Pancreas (tissue), 10 donors: ENCODE data around the gene DNAI1. TPM values are rescaled to one million over a fixed set of nuclear protein-coding genes. Genes with fewer than 3 reads are reported as not detected.

Source experiments
- ATAC-seq, 4 donors: fragments of 200-7000 bp; cut with Tn5 transposase; one replicate each; pipeline versions ENCODE4 v1.8.0 to v1.9.1; 2020; ENCODE audit warnings: mild to moderate bottlenecking in 4 of 4, moderate library complexity in 4 of 4
- DNase-seq, 6 donors: peaks; one replicate each; pipeline ENCODE4 v3.0.0-alpha.2; 2020
- FAIRE-seq: peaks from 2 replicates; lab custom pipeline; 2012; peaks lifted over from hg19 to GRCh38; lab: Jason Lieb, UNC
- H3K27ac ChIP-seq, 4 donors: fragments of 200-600 bp; sonication (generic); 1 replicate in 3 of 4; 2 replicates in 1 of 4; pipeline versions ENCODE4 v1.5.0 to v1.8.0; 2020
- H3K27me3 ChIP-seq, 4 donors: fragments of 200-600 bp; one replicate each; pipeline ENCODE4 v1.8.0; 2021
- H3K36me3 ChIP-seq, 3 donors: fragments of 200-600 bp; sonication (generic) in 1 of 3; one replicate each; pipeline versions ENCODE4 v1.5.0 to v1.8.0; 2020 to 2021
- H3K4me1 ChIP-seq, 3 donors: fragments of 200-600 bp; one replicate each; pipeline ENCODE4 v1.8.0; 2021
- H3K4me3 ChIP-seq, 4 donors: fragments of 200-600 bp; sonication (generic) in 2 of 4; one replicate each; pipeline versions ENCODE4 v1.5.0 to v1.8.0; 2020 to 2021
- H3K9me3 ChIP-seq, 4 donors: fragments of 200-600 bp; one replicate each; pipeline ENCODE4 v1.8.0; 2021
- WGBS, 2 donors: extraction: QIAGEN DNeasy Blood & Tissue Kit; methylation state at CpG; one replicate each; pipeline ENCODE4 v1.1.7; 2013; 5-methylcytosine and 5-hydroxymethylcytosine counted together
- intact Hi-C, 3 donors: fragments of 100-400 bp; cut with DNase I; formaldehyde crosslinking; loops; one replicate each; pipeline versions ENCODE4 v1.11.1 to v1.14.2; 2022
- polyA plus RNA-seq, 2 donors: library from polyadenylated mRNA; stranded (reverse); fragments of 200-250 nt; gene quantifications; one replicate each; pipeline ENCODE4 v1.2.3, GENCODE V29; 2013
- total RNA-seq, 6 donors: library from RNA; stranded (reverse); fragmentation: NEBNext Ultra II Directional in 4 of 6; extraction: Animal tissue kit (Norgen Biotek cat#: 25700) in 4 of 6; gene quantifications; one replicate each; pipeline versions ENCODE4 v1.2.1 to v1.2.4, GENCODE V29; 2021 to 2023
- TF ChIP-seq, protein P1 (sequence below), 4 donors: fragments of 200-600 bp; sonication (generic) in 3 of 4; IDR thresholded peaks; one replicate each; pipeline versions ENCODE4 v1.5.0 to v1.8.0; 2021; ENCODE audit warnings: antibody characterized with exemption in 4 of 4
- donor health status: healthy with polysubstance abuse.
- donor health status: DM: no; HTN: no; CAD: no; lungs with moderate emphysema.
- donor health status: DM: no; HTN: no; CAD: no.
- donor health status: control.
- donor health status: control.
- donor health status: Bipolar disorder and iron deficiency.
- donor health status: DM: yes; HTN: yes; CAD: no.
- donor health status: DM: no; HTN: no; CAD: no.
- donor health status: DM: no; HTN: no; CAD: no.
- donor health status: DM: yes; HTN: yes; CAD: no.

The DNAI1 gene
- total and polyA plus RNA-seq, 8 donors, result 0.16 to 5.0 (median 0.49) TPM

DNA sequence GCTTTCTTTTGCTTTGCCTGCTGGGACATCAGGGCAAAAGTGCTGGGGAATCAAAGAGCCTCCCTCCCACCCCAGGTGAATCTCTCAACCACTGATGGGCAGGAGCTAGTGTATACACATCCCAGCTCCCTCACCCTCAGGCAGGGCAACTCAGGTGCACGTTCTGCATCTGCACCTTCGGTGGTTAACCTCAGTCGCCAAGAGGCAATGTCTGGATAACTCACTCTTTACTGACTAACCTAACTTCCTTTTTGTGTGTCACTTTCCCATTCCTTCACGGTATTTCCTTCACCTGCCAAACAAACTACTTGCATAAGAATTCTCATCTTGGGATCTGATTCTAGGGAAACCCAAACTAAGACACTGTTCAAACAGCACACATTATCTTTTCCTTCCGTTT is 104.7 kb downstream of the DNAI1 start:
- intact Hi-C loops, result no loop called here
- H3K27ac ChIP-seq, result no peak overlapping the region
- DNase-seq (no peak), ATAC-seq (no peak), FAIRE-seq (no peak)
- TF ChIP-seq, protein P1, sequence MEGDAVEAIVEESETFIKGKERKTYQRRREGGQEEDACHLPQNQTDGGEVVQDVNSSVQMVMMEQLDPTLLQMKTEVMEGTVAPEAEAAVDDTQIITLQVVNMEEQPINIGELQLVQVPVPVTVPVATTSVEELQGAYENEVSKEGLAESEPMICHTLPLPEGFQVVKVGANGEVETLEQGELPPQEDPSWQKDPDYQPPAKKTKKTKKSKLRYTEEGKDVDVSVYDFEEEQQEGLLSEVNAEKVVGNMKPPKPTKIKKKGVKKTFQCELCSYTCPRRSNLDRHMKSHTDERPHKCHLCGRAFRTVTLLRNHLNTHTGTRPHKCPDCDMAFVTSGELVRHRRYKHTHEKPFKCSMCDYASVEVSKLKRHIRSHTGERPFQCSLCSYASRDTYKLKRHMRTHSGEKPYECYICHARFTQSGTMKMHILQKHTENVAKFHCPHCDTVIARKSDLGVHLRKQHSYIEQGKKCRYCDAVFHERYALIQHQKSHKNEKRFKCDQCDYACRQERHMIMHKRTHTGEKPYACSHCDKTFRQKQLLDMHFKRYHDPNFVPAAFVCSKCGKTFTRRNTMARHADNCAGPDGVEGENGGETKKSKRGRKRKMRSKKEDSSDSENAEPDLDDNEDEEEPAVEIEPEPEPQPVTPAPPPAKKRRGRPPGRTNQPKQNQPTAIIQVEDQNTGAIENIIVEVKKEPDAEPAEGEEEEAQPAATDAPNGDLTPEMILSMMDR (IDR thresholded peaks at IDR 0.05), result no peak
- no peaks in the 10 kb centered on the region for H3K27me3 ChIP-seq
- H3K4me1 ChIP-seq, result no peaks in the 10 kb centered on the region
- no peaks in the 10 kb centered on the region for H3K36me3 ChIP-seq
- no peaks in the 10 kb centered on the region for H3K9me3 ChIP-seq
- H3K4me3 ChIP-seq, result no peak overlapping the region
- 63 to 67% methylated on average over 5 of the region's 5 CpGs for WGBS, 2 donors

DNA sequence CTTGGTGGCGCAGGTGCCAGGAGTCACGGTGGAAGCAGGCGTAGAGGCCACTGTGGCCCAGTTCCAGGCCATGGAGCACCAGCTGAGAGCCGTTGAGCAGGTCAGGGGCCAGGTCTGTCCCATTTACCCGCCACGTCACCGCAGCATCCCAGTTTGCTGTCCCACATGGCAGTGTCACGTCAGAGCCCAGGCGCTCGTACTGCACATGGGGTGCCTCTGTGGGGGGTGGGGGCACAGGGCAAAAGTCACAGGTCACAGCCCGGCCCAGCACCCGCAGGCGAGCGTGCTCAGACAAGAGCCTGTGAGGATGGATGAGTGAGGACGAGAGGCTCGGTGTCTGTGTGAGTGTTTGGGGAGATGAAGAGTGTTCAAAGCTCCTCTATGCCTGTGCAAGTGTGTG is 106.0 kb downstream of the DNAI1 start:
- Histone ChIP-seq H3K9me3 (no peaks in the 10 kb centered on the region), H3K27me3 (no peaks in the 10 kb centered on the region), H3K4me1 (no peaks in the 10 kb centered on the region), H3K36me3 (no peaks in the 10 kb centered on the region), H3K4me3 (no peak overlapping the region), H3K27ac (no peak overlapping the region)
- TF ChIP-seq, protein P1 (IDR thresholded peaks at IDR 0.05), result no peak
- WGBS, 2 donors, result 84 to 89% methylated on average over 16 of the region's 16 CpGs
- intact Hi-C loops, result no loop called here
- FAIRE-seq, result no peak
- ATAC-seq, result no peak
- DNase-seq, result peak in 1 of 6 donors; percentile 46

DNA sequence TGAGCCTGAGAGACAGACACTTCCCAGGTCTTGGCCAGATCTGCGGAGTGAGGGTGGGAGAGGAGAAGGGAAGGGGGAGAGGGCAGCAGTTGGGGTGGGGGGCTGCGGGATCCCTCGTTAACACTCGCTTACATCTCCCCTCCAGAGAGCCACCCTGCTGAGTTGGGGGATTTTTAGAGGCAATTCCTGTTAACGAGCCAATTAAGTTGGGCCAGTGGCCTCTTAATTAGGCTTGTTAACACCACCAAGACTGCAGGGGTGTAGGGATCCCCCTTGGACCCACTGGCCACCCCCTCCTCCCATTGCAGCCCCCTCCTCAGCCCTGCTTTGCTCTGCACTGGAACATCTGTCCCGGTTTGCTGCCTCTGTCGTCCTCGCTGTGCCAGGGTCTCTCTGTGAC is 107.3 kb downstream of the DNAI1 start:
- TF ChIP-seq, protein P1 (IDR thresholded peaks at IDR 0.05), result no peak
- no peaks in the 10 kb centered on the region for H3K9me3 ChIP-seq
- no peak overlapping the region for H3K27ac ChIP-seq
- FAIRE-seq, result no peak
- intact Hi-C loops, result no loop called here
- WGBS, 2 donors, result 49 to 62% methylated on average over 8 of the region's 8 CpGs
- no peaks in the 10 kb centered on the region for H3K4me1 ChIP-seq
- no peak for DNase-seq
- H3K27me3 ChIP-seq, result no peaks in the 10 kb centered on the region
- H3K4me3 ChIP-seq, result no peak overlapping the region
- no peaks in the 10 kb centered on the region for H3K36me3 ChIP-seq
- ATAC-seq, result no peak

DNA sequence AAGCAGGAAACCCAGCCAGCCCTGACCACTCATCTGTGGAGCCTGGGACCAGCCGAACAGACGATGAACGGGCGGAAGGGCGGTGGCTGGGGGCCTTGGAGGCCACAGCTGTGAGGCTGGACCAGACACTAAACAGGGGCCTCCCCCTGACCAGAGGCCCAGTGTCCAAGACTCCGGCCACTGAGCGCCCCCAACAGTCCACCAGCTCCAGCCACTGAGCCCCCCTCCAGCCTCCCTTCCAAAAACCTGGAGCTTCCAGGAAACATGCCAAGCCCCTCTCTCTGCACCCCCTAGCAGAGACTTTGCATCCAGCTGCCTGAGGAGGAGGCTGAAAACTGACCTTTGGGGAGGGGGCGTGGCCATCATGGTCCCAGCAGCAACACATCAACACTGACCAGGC is 107.7 kb downstream of the DNAI1 start:
- H3K4me3 ChIP-seq, result no peak overlapping the region
- no peaks in the 10 kb centered on the region for H3K9me3 ChIP-seq
- FAIRE-seq (no peak), DNase-seq (peak in 1 of 6 donors; percentile 29), ATAC-seq (no peak)
- H3K27ac ChIP-seq, result no peak overlapping the region
- H3K27me3 ChIP-seq, result no peaks in the 10 kb centered on the region
- 58 to 61% methylated on average over 8 of the region's 8 CpGs for WGBS, 2 donors
- no peaks in the 10 kb centered on the region for H3K4me1 ChIP-seq
- intact Hi-C loops, result no loop called here
- TF ChIP-seq, protein P1 (IDR thresholded peaks at IDR 0.05), result no peak
- no peaks in the 10 kb centered on the region for H3K36me3 ChIP-seq

DNA sequence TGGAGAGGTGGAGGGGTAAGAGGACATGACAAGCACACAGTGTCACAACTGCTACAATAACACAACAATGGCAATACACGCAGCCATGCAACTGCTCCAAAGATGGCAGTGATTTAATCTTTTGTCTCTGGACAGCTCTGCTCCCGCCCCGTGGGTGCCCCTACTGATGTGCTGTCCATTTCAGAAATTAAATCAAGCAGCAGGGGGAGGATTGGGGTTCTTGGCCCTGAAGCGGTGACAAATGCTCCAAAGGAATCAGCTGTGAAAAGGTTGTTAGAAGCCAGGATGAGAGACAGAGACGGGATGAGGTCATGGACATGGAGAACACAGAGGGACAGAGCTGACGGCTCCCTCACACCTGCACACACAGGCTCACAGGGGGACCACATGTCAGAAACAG is 108.4 kb downstream of the DNAI1 start:
- 69 to 74% methylated on average over 6 of the region's 6 CpGs for WGBS, 2 donors
- Histone ChIP-seq H3K27ac (no peak overlapping the region), H3K4me3 (no peak overlapping the region), H3K9me3 (no peaks in the 10 kb centered on the region), H3K4me1 (no peaks in the 10 kb centered on the region), H3K27me3 (no peaks in the 10 kb centered on the region), H3K36me3 (no peaks in the 10 kb centered on the region)
- intact Hi-C loops, result no loop called here
- ATAC-seq, result no peak
- TF ChIP-seq, protein P1 (IDR thresholded peaks at IDR 0.05), result no peak
- DNase-seq, result peak in 1 of 6 donors; percentile 18
- no peak for FAIRE-seq
